ENCODE measurements around the gene NDUFAF5. TPM values are rescaled to one million over a fixed set of nuclear protein-coding genes. Genes with fewer than 3 reads are reported as not detected.
"Not testable (repeated sequence)": the region's sequence is repeated elsewhere in the genome, so short reads cannot be mapped to it uniquely, and the experiment has no call there.

Gene NDUFAF5
- 10 to 100 TPM; 19.5 to 21.7 TPM for total RNA-seq
- polyA plus RNA-seq (ENCODE audit: insufficient read length in 6 of 6): 10 to 100 TPM; 24.0 to 29.4 (median 26.6) TPM
- long read RNA-seq, donor 1, full-length matches to known transcripts: 3 of 3 reads
- long read RNA-seq, donor 1, partial matches to known transcripts: 0 of 3 reads
- long read RNA-seq, donor 1, other reads (novel, unspliced or antisense): 0 of 3 reads
- long read RNA-seq, donor 2, full-length matches to known transcripts: 3 of 3 reads
- long read RNA-seq, donor 2, partial matches to known transcripts: 0 of 3 reads
- long read RNA-seq, donor 2, other reads (novel, unspliced or antisense): 0 of 3 reads
- long read RNA-seq, donor 3, full-length matches to known transcripts: 3 of 3 reads
- long read RNA-seq, donor 3, partial matches to known transcripts: 0 of 3 reads
- long read RNA-seq, donor 3, other reads (novel, unspliced or antisense): 0 of 3 reads
- long read RNA-seq, donor 4, full-length matches to known transcripts: 3 of 4 reads
- long read RNA-seq, donor 4, partial matches to known transcripts: 0 of 4 reads
- long read RNA-seq, donor 4, other reads (novel, unspliced or antisense): 1 of 4 reads
- long read RNA-seq, donor 5, full-length matches to known transcripts: 4 of 4 reads
- long read RNA-seq, donor 5, partial matches to known transcripts: 0 of 4 reads
- long read RNA-seq, donor 5, other reads (novel, unspliced or antisense): 0 of 4 reads
- long read RNA-seq, donor 6, full-length matches to known transcripts: 4 of 4 reads
- long read RNA-seq, donor 6, partial matches to known transcripts: 0 of 4 reads
- long read RNA-seq, donor 6, other reads (novel, unspliced or antisense): 0 of 4 reads
- long read RNA-seq, donor 7, partial matches to known transcripts: 0 of 3 reads
- long read RNA-seq, donor 7, other reads (novel, unspliced or antisense): 0 of 3 reads
- long read RNA-seq, donor 8, full-length matches to known transcripts: 5 of 5 reads
- long read RNA-seq, donor 8, partial matches to known transcripts: 0 of 5 reads
- long read RNA-seq, donor 8, other reads (novel, unspliced or antisense): 0 of 5 reads
- long read RNA-seq, donor 9, partial matches to known transcripts: 0 of 1 reads
- long read RNA-seq, donor 9, other reads (novel, unspliced or antisense): 0 of 1 reads
- long read RNA-seq, donor 10, full-length matches to known transcripts: 6 of 6 reads
- long read RNA-seq, donor 10, partial matches to known transcripts: 0 of 6 reads
- long read RNA-seq, donor 10, other reads (novel, unspliced or antisense): 0 of 6 reads
- long read RNA-seq, donor 11: 0 reads
- long read RNA-seq, donor 12, full-length matches to known transcripts: 2 of 2 reads
- long read RNA-seq, donor 12, partial matches to known transcripts: 0 of 2 reads
- long read RNA-seq, donor 12, other reads (novel, unspliced or antisense): 0 of 2 reads

GRCh38 chr20:13784893-13785715, at the start of gene NDUFAF5, which contains the start of gene ESF1:
Gene NDUFAF5, plus strand, starts transcription at chr20:13785028. Its CDS starts 41 bp downstream, at chr20:13785069.
Gene ESF1, minus strand, starts transcription at chr20:13784919. Its CDS starts 1,779 bp downstream, at chr20:13783140.
- ATAC-seq (peak; percentile 98), DNase-seq (peak; percentile 91 to 97 (median 96))
- H3K4me3 ChIP-seq: peak within 1 kb of the TSS; percentile 71 to 94
- intact Hi-C loops (cut with DNase I): no loop called here
- no peak for TF ChIP-seq CTCF (IDR thresholded peaks at IDR 0.05)
- H3K9me3 ChIP-seq: no peaks in the 10 kb centered on the region
- H3K27ac ChIP-seq: peak within 1 kb of the TSS; percentile 87 to 94
- peaks cover 18 to 54% of the 10 kb centered on the region in 2 donors for H3K4me1 ChIP-seq
- peaks cover 0 to 36% of the 10 kb centered on the region in 2 donors for H3K36me3 ChIP-seq
- no peaks in the 10 kb centered on the region for H3K27me3 ChIP-seq

GRCh38 chr20:13735826-13736225, 49.0 kb upstream of the NDUFAF5 start:
- no peak for DNase-seq
- no peak for ATAC-seq
- Histone ChIP-seq H3K27me3 (no peaks in the 10 kb centered on the region), H3K36me3 (peaks cover 0 to 28% of the 10 kb centered on the region in 2 donors), H3K9me3 (peaks cover 0 to 3% of the 10 kb centered on the region in 2 donors), H3K4me3 (no peak overlapping the region), H3K27ac (peak overlapping the region in 1 of 2 donors; percentile 46), H3K4me1 (no peaks in the 10 kb centered on the region)
- intact Hi-C loops (cut with DNase I): no loop called here
- no peak for TF ChIP-seq CTCF (IDR thresholded peaks at IDR 0.05)

GRCh38 chr20:13736436-13737191, 48.2 kb upstream of the NDUFAF5 start:
- Histone ChIP-seq H3K4me3 (no peak overlapping the region), H3K36me3 (peaks cover 0 to 28% of the 10 kb centered on the region in 2 donors), H3K27ac (peak overlapping the region in 1 of 2 donors; percentile 46), H3K27me3 (no peaks in the 10 kb centered on the region), H3K9me3 (peaks cover 0 to 3% of the 10 kb centered on the region in 2 donors), H3K4me1 (no peaks in the 10 kb centered on the region)
- DNase-seq (peak in 2 of 4 donors; percentile 67 to 70), ATAC-seq (peak; percentile 36)
- no peak for TF ChIP-seq CTCF (IDR thresholded peaks at IDR 0.05)
- intact Hi-C loops (cut with DNase I): no loop called here

- ATAC-seq; H3K4me1 ChIP-seq; H3K27me3 ChIP-seq; intact Hi-C loops (cut with DNase I); H3K9me3 ChIP-seq; DNase-seq; H3K4me3 ChIP-seq; H3K27ac ChIP-seq: not testable (repeated sequence)
- peaks cover 0 to 25% of the 10 kb centered on the region in 2 donors for H3K36me3 ChIP-seq
Measured at GRCh38 chr20:13738187-13738586, 46.6 kb upstream of the NDUFAF5 start.
